ENCODE data around the gene OSMR. TPM values are rescaled to one million over a fixed set of nuclear protein-coding genes. Genes with fewer than 3 reads are reported as not detected.

The OSMR gene
- polyA plus RNA-seq, 1 donor from 2014 or later, result not detected

DNA sequence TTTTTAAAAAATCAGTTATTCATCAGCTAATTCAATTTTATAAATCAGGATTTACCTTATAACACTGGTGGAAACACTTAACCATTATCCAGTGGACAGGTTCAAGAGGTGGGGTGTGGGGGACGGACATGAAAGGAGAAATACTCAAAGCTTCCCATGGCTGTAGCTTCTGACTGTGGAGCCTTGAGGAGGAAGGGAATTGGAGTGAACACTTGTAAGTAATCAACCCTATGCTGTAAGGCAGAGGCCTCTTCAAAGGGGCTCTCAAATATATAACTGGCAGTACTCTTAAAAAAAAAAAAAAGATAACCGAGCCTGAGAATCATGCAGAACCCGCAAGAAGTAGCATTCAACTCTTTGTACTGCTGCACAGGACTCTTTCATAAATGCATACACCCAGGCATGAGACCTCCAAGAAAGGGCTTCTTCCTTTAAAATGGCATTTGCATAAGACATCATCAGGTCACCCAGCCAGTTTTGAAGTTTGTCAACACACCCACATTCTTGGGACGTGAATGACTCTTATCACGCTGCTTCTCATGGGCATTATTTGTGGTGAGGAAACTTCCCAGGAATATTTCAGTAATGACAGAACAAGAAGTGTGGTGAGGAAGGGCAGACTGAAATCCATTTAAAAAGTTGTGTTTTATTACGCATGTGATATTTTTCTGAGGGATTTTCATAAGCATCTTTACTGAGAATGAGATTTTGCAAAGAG lies 8.1 kb downstream of the OSMR start:
- Histone ChIP-seq H3K36me3 (ENCODE audit: insufficient read depth, low read length) (no peaks in the 10 kb centered on the region), H3K79me2 (replicated peaks; ENCODE audit: insufficient read depth, low read length) (no peaks in the 10 kb centered on the region), H3K9me3 (ENCODE audit: low read length) (no peaks in the 10 kb centered on the region), H4K20me1 (ENCODE audit: insufficient read depth) (no peaks in the 10 kb centered on the region), H3K9me2 (ENCODE audit: insufficient read depth, low read length) (no peaks in the 10 kb centered on the region), H3K4me2 (ENCODE audit: low read length) (no peak overlapping the region), H3F3A (ENCODE audit: insufficient read depth, low read length, poor library complexity, severe bottlenecking) (no peaks in the 10 kb centered on the region), H2AFZ (ENCODE audit: low read depth, low read length) (no peak overlapping the region), H3K4me3 (ENCODE audit: low read length) (no peak overlapping the region), H3K9ac (ENCODE audit: low read length) (no peak overlapping the region), H3K27me3 (ENCODE audit: insufficient read depth, low read depth, low read length) (no peaks in the 10 kb centered on the region), H3K27ac (ENCODE audit: low read length) (no peak overlapping the region)
- TF ChIP-seq, protein P1, sequence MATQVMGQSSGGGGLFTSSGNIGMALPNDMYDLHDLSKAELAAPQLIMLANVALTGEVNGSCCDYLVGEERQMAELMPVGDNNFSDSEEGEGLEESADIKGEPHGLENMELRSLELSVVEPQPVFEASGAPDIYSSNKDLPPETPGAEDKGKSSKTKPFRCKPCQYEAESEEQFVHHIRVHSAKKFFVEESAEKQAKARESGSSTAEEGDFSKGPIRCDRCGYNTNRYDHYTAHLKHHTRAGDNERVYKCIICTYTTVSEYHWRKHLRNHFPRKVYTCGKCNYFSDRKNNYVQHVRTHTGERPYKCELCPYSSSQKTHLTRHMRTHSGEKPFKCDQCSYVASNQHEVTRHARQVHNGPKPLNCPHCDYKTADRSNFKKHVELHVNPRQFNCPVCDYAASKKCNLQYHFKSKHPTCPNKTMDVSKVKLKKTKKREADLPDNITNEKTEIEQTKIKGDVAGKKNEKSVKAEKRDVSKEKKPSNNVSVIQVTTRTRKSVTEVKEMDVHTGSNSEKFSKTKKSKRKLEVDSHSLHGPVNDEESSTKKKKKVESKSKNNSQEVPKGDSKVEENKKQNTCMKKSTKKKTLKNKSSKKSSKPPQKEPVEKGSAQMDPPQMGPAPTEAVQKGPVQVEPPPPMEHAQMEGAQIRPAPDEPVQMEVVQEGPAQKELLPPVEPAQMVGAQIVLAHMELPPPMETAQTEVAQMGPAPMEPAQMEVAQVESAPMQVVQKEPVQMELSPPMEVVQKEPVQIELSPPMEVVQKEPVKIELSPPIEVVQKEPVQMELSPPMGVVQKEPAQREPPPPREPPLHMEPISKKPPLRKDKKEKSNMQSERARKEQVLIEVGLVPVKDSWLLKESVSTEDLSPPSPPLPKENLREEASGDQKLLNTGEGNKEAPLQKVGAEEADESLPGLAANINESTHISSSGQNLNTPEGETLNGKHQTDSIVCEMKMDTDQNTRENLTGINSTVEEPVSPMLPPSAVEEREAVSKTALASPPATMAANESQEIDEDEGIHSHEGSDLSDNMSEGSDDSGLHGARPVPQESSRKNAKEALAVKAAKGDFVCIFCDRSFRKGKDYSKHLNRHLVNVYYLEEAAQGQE (IDR thresholded peaks at IDR 0.05; ENCODE audit: borderline replicate concordance), result no peak
- TF ChIP-seq SMC3 (conservative IDR thresholded peaks at IDR 0.05; ENCODE audit: poor library complexity) (no peak), MXI1 (conservative IDR thresholded peaks at IDR 0.05; ENCODE audit: poor library complexity, severe bottlenecking) (no peak), TAF1 (IDR thresholded peaks at IDR 0.05; ENCODE audit: low read depth) (no peak), EZH2 (IDR thresholded peaks at IDR 0.05; ENCODE audit: borderline replicate concordance, insufficient read depth, low read length, poor library complexity, severe bottlenecking) (no peak), POLR2AphosphoS5 (IDR thresholded peaks at IDR 0.05) (no peak), RAD21 (conservative IDR thresholded peaks at IDR 0.05) (no peak), EP300 (conservative IDR thresholded peaks at IDR 0.05; ENCODE audit: poor library complexity, severe bottlenecking) (no peak)
- TF ChIP-seq, protein P2, sequence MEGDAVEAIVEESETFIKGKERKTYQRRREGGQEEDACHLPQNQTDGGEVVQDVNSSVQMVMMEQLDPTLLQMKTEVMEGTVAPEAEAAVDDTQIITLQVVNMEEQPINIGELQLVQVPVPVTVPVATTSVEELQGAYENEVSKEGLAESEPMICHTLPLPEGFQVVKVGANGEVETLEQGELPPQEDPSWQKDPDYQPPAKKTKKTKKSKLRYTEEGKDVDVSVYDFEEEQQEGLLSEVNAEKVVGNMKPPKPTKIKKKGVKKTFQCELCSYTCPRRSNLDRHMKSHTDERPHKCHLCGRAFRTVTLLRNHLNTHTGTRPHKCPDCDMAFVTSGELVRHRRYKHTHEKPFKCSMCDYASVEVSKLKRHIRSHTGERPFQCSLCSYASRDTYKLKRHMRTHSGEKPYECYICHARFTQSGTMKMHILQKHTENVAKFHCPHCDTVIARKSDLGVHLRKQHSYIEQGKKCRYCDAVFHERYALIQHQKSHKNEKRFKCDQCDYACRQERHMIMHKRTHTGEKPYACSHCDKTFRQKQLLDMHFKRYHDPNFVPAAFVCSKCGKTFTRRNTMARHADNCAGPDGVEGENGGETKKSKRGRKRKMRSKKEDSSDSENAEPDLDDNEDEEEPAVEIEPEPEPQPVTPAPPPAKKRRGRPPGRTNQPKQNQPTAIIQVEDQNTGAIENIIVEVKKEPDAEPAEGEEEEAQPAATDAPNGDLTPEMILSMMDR (IDR thresholded peaks at IDR 0.05; ENCODE audit: poor library complexity, severe bottlenecking), result no peak

DNA sequence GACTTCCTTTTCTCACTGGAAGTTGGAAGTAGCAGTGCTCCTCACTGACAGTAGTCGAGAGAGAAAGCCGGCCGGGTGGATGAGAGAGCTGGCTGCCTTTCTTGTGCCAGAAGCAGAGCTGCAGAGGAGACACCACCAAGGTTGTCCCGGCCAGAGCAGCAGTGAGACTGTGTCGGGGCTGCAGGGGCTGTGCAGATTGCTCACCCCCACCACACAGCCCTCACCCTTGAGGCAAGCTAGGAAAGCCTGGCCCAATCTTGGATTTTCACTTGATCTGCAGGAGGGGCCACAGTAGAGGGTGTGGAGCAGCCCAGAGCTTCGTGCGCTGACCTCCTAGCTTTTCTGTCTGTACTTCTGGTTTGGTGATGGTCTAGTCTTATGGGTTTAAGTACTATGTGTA lies 9.1 kb downstream of the OSMR start:
- TF ChIP-seq EZH2 (IDR thresholded peaks at IDR 0.05; ENCODE audit: borderline replicate concordance, insufficient read depth, low read length, poor library complexity, severe bottlenecking) (no peak), SMC3 (conservative IDR thresholded peaks at IDR 0.05; ENCODE audit: poor library complexity) (no peak), EP300 (conservative IDR thresholded peaks at IDR 0.05; ENCODE audit: poor library complexity, severe bottlenecking) (no peak), POLR2AphosphoS5 (IDR thresholded peaks at IDR 0.05) (no peak), MXI1 (conservative IDR thresholded peaks at IDR 0.05; ENCODE audit: poor library complexity, severe bottlenecking) (no peak), TAF1 (IDR thresholded peaks at IDR 0.05; ENCODE audit: low read depth) (no peak), RAD21 (conservative IDR thresholded peaks at IDR 0.05) (no peak)
- TF ChIP-seq, protein P1 (IDR thresholded peaks at IDR 0.05; ENCODE audit: borderline replicate concordance), result no peak
- TF ChIP-seq, protein P2 (IDR thresholded peaks at IDR 0.05; ENCODE audit: poor library complexity, severe bottlenecking), result no peak
- H3K4me3 ChIP-seq (ENCODE audit: low read length), result no peak overlapping the region
- H3K27ac ChIP-seq (ENCODE audit: low read length), result no peak overlapping the region
- no peak overlapping the region for H3K4me2 ChIP-seq (ENCODE audit: low read length)
- H3K79me2 ChIP-seq (replicated peaks; ENCODE audit: insufficient read depth, low read length), result no peaks in the 10 kb centered on the region
- H3F3A ChIP-seq (ENCODE audit: insufficient read depth, low read length, poor library complexity, severe bottlenecking), result no peaks in the 10 kb centered on the region
- H4K20me1 ChIP-seq (ENCODE audit: insufficient read depth), result no peaks in the 10 kb centered on the region
- H3K27me3 ChIP-seq (ENCODE audit: insufficient read depth, low read depth, low read length), result no peaks in the 10 kb centered on the region
- no peak overlapping the region for H2AFZ ChIP-seq (ENCODE audit: low read depth, low read length)
- no peaks in the 10 kb centered on the region for H3K9me3 ChIP-seq (ENCODE audit: low read length)
- H3K9ac ChIP-seq (ENCODE audit: low read length), result no peak overlapping the region
- no peaks in the 10 kb centered on the region for H3K9me2 ChIP-seq (ENCODE audit: insufficient read depth, low read length)
- H3K36me3 ChIP-seq (ENCODE audit: insufficient read depth, low read length), result no peaks in the 10 kb centered on the region
